ENCODE data around the gene DGKH.

- no peak for TF ChIP-seq EZH2 (IDR thresholded peaks at IDR 0.05)
- TF ChIP-seq CTCF (IDR thresholded peaks at IDR 0.05 in 2 of 3, conservative IDR thresholded peaks at IDR 0.05 in 1 of 3; ENCODE audit: borderline replicate concordance in 1 of 3, insufficient read depth in 1 of 3, low read depth in 2 of 3, low read length in 2 of 3), result no peak
- no peak for TF ChIP-seq ZNF274 (IDR thresholded peaks at IDR 0.05; ENCODE audit: low read depth, low read length)
- no peak for TF ChIP-seq POLR2AphosphoS5 (IDR thresholded peaks at IDR 0.05; ENCODE audit: low read depth, low read length)
- TF ChIP-seq, protein P1, sequence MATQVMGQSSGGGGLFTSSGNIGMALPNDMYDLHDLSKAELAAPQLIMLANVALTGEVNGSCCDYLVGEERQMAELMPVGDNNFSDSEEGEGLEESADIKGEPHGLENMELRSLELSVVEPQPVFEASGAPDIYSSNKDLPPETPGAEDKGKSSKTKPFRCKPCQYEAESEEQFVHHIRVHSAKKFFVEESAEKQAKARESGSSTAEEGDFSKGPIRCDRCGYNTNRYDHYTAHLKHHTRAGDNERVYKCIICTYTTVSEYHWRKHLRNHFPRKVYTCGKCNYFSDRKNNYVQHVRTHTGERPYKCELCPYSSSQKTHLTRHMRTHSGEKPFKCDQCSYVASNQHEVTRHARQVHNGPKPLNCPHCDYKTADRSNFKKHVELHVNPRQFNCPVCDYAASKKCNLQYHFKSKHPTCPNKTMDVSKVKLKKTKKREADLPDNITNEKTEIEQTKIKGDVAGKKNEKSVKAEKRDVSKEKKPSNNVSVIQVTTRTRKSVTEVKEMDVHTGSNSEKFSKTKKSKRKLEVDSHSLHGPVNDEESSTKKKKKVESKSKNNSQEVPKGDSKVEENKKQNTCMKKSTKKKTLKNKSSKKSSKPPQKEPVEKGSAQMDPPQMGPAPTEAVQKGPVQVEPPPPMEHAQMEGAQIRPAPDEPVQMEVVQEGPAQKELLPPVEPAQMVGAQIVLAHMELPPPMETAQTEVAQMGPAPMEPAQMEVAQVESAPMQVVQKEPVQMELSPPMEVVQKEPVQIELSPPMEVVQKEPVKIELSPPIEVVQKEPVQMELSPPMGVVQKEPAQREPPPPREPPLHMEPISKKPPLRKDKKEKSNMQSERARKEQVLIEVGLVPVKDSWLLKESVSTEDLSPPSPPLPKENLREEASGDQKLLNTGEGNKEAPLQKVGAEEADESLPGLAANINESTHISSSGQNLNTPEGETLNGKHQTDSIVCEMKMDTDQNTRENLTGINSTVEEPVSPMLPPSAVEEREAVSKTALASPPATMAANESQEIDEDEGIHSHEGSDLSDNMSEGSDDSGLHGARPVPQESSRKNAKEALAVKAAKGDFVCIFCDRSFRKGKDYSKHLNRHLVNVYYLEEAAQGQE (IDR thresholded peaks at IDR 0.05; ENCODE audit: low read depth), result no peak
Measured at GRCh38 chr13:42211704-42212464, 163.4 kb downstream of the DGKH start.

Measured in HCT116 (cell line).